Activated CD8-positive, alpha-beta memory T cell treated with anti-CD3 and anti-CD28 coated beads, Interleukin-2, amount 50 U/mL, for 24 hours (primary cell): ENCODE results near the gene GNG7.
"Not testable (repeated sequence)": the region's sequence is repeated elsewhere in the genome, so short reads cannot be mapped to it uniquely, and the experiment has no call there.

Source experiments
- DNase-seq: peaks from one replicate; pipeline ENCODE4 v3.0.0-alpha.2; 2020; ENCODE audit errors: extremely low read depth

GNG7 gene

GRCh38 chr19:2643123-2643737 is 59.3 kb downstream of the GNG7 start:
- not testable (repeated sequence) for DNase-seq

DNA sequence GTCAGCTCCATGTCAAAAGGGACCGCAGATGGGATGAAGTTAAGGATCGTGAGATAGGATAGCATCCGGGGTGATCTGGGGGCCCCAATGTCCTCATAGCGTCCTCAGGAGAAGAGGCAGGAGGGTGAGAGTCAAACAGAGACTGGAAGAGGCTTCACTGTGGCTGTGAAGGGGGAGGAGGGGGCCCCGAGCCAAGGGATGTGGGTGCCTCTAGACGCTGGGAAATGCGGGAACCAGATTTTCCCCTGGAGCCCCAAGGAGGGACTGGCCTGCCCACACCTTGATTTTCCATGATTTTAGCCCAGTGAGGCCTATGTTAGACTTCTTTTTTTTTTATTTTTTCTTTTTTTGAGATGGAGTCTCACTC is 61.2 kb downstream of the GNG7 start:
- no peak for DNase-seq

DNA sequence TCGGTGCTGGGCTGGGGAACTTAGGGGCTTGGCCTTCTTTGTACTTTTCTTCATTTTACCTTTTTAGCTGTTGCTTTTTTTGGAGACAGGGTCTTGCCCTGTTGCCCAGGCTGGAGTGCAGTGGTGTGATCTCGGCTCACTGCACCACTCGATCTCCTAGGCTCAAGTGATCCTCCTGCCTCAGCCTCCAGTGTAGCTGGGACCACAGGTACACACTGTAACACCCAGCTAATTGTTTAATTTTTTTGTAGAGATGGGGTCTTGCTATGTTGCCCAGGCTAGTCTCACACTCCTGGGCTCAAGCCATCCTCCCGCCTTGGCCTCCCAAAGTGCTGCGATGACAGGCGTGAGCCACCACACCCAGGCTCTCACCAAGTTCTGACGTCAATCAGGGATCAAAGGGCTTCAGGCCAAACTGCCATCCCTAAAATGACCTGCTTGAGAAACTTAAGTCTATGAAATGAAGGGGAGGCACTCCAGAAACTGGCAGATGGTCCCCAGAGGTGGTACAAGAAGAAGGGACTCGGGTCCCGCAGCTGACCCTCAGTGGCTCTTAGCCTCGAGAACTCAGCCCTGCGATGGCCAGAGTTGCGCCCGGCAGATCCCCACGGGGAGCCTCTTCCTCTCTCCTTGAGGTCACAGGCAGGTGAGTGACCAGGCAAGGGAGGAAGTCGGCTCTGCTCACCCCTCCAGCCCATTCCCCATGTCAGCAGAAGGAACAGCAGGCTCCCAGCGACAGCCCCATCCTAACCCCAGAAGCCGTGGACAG is 61.7 kb downstream of the GNG7 start:
- DNase-seq, result no peak

DNA sequence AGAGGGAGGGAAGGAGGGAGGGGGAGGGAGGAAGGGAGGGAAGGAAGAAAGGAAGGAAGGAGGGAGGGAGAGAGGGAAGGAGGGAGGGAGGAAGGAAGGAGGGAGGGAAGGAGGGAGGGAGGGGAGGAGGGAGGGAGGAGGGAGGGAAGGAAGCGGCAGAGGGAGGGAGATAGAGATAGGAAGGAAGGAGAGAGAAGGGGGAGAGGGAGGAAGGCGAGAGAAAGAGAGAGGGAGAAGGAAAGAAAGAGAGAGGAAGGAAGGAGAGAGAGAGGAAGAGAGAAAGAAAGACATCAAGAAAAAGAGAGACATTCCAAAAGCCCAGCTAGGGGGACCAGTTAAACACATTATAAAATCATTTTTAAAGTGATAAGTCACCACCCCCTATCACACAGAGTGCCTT is 62.5 kb downstream of the GNG7 start:
- DNase-seq, result no peak

- DNase-seq, result no peak
Measured at GRCh38 chr19:2638417-2638940, 64.0 kb downstream of the GNG7 start.

- DNase-seq, result peak; percentile 44
Measured at GRCh38 chr19:2636897-2637683, 65.4 kb downstream of the GNG7 start.

- DNase-seq, result no peak
Measured at GRCh38 chr19:2636141-2636896, 66.2 kb downstream of the GNG7 start.

DNA sequence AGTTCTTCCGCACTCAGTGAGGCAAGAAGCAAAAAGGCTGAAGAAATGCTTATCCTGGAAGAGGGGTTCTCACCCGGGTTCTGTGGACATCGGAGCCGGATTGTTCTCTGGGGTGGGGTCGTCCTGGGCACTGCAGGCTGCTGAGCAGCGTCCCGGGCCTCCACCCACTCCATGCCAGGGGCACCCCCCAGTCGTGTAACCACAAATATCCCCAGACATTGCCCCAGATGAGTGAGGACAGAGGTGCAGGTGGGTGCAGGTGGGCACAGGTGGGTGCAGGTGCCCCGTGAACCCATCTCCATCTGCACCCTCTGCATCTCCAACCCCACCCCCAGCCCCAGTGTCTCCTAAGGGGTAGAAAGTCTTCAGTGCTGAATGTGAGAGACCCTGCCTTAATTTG is 67.5 kb downstream of the GNG7 start:
- DNase-seq, result no peak

DNA sequence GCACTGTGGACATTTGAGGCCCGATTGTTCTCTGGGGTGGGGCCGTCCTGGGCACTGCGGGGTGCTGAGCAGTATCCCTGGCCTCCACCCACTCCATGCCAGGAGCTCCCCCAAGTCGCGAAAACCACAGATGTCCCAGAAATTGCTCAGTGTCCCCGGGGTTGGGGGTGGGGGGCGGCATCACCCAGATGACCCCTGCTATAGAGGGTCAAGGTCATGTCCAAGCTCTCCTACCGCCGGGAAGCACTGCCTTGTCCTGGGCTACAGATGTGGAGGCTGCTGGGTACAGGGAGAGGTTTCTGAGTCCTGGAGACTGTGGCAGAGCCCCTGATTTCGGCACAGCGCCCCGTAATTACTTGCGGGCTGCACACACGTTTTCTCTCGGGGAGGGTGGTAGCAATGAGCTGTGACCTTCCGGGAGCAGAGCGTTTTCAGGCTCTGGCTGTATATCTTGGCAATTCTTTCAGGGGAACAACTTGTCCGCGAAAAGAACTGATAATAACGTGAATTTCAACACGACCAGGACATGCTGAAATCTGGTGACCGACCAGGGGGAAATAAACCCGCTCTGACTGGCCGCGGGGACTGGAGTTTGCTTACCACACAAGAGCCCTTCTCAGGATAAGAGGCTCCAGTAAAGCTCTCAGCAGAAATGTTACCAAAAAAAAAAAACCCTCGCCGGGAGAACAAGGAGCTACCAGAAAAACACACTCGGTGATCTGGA is 68.1 kb downstream of the GNG7 start:
- DNase-seq, result no peak

DNA sequence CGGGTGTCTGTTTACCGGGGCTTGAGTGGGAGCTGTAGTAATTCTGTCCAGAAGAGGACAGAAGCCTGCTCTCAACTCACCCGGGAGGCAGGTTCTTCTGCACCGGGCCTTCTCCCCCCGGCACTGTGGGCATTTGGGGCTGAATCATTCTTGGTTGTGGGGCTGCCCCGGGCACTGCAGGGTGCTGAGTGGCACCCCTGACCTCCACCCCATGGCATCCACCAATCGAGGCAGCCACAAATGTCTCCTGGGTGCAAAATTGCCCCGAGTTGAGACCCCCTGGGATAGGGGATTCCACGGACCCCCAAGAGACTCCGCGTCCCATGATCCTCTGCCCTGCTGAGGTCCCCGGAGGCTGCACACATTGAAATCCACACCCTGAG is 68.8 kb downstream of the GNG7 start:
- no peak for DNase-seq

- no peak for DNase-seq
Measured at GRCh38 chr19:2631213-2631821, 71.2 kb downstream of the GNG7 start.

- no peak for DNase-seq
Measured at GRCh38 chr19:2630352-2631001, 72.0 kb downstream of the GNG7 start.

DNA sequence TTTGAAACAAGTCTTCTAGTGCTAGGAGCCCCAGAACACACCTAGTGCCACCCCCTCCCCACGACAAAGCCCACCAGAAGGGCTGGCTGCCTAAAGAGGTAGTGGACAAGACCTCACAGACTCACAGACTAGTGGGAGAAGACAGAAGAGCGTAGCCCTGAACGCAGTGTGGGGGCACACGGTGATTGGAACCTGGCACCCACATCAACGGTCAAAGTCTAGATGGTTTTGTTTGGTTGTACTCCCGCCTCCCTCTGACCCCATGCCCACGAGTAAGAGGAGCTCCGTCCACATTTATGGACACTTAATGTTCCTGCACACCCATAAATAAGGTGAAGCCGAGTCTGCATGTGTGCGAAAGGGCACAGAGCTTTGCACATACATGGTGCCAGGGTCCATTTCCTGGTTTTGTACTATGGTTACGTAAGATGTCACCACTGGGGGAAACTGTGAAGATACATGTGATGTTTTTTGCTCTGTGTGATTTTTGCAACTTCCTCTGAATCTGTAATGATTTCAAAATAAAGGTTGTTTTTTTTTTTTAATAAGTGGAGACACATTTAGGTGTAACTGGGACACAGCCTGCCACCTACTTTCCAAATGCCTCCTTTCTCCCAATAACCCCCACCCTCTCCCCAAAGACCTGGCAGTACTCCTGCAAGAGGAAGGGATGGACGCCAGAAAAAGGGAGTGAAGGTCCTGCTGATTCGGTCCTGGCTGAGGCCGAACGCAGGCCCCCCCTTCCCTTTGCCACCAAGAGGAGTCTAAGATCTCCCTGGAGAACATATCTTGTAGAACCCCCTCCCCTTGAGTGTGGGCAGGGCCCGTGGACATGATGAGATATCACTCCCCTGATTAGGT is 72.8 kb downstream of the GNG7 start:
- DNase-seq, result no peak

GRCh38 chr19:2628597-2628996 is 73.9 kb downstream of the GNG7 start:
- no peak for DNase-seq

DNA sequence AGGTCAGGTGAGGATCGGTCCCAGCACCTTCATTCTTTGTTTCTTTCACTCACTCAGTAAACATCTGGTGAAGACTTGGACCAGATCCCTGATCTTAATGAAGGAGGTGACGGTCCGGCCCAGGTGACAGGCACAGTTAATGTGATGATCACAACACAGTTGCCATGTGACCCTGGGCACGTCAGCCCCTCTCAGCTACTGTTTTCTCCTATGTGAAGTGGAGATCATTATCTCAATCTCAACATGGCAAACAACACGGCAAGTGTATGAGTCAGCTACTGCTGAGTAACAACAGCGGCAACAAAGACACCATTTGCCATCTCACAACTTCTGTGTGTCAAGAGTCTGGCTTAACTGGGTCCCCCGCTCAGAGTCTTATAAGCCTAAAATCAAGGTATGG is 74.6 kb downstream of the GNG7 start:
- no peak for DNase-seq

DNA sequence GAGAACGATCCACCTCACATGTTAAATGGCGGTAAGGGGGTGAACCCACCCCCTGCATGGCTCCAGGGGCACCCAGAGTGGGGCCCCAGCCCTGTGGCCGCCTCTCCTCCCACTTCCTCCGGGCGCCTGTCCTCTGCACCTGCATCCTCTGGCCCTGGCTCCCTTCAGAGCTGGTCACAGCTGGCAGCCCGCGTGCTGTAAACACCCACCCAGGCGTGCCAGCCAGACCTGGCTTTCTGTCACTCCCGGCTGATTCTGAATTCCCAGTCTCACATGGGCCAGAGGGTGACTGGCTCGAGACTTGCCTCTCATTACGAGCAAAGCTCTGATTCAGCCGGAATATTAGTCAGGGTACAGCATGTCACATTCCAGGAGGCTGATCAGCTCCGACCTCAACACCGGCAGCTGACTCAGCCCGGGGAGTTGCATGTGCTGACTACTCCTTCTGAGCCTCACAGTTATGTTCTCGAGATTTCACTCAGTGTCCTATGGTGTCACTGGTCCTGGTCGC is 75.1 kb downstream of the GNG7 start:
- DNase-seq, result no peak

- no peak for DNase-seq
Measured at GRCh38 chr19:2625434-2625833, 77.1 kb downstream of the GNG7 start.

- no peak for DNase-seq
Measured at GRCh38 chr19:2624537-2625091, 77.9 kb downstream of the GNG7 start.

GRCh38 chr19:2623798-2624197 is 78.7 kb downstream of the GNG7 start:
- no peak for DNase-seq
